HepG2 (cell line): ENCODE data around the gene TMEM120A. TPM values are rescaled to one million over a fixed set of nuclear protein-coding genes. Genes with fewer than 3 reads are reported as not detected.

Experiments used
- ATAC-seq: fragments of 200-7000 bp; cut with Tn5 transposase; 3 replicates; pipeline ENCODE4 v1.9.1; 2020; ENCODE audit warnings: mild to moderate bottlenecking, moderate library complexity
- BruUV-seq: library from RNA; stranded (reverse); fragments of 400-500 nt; replicated peaks from 2 replicates; lab custom pipeline; 2021; lab: Mats Ljungman, UMichigan
- CTCF ChIA-PET: fragments of 300-600 bp; formaldehyde crosslinking; extraction: SDS; loops from one replicate; lab custom pipeline; 2021; ENCODE audit warnings: low total read pairs, inconsistent platforms, low intra/inter-chr PET ratio; lab: Yijun Ruan, JAX
- POLR2A ChIA-PET: fragments of 350-600 bp; sonication (Branson Sonifier 250); formaldehyde crosslinking; loops from one replicate; lab custom pipeline; 2020; ENCODE audit warnings: antibody characterized with exemption, inconsistent platforms; lab: Yijun Ruan, JAX
- DNase-seq: peaks from one replicate; pipeline ENCODE4 v3.0.0-alpha.2; 2015; ENCODE audit warnings: low spot score
- FAIRE-seq: peaks from 3 replicates; lab custom pipeline; 2011; peaks lifted over from hg19 to GRCh38; lab: Jason Lieb, UNC
- H2AFZ ChIP-seq: one replicate; pipeline ENCODE4 v1.6.1; 2011; ENCODE audit warnings: low read length, inconsistent platforms
- H3K27ac ChIP-seq: fragments of 300-600 bp; 3 replicates; pipeline ENCODE4 v1.8.0; 2011; ENCODE audit warnings: mixed run types, mild to moderate bottlenecking, mixed read lengths, low read length, inconsistent platforms; ENCODE audit not compliant: insufficient read depth; ENCODE audit errors: extremely low read length
- H3K27me3 ChIP-seq, 2 experiments: fragments of 200-600 bp in 1 of 2; 2 replicates in 1 of 2; 3 replicates in 1 of 2; pipeline versions ENCODE4 v1.6.0 to v1.8.0; 2011; ENCODE audit warnings: low read length in 2 of 2, mild to moderate bottlenecking in 2 of 2, moderate library complexity in 2 of 2, inconsistent platforms in 1 of 2; ENCODE audit not compliant: insufficient read depth in 2 of 2, control insufficient read depth in 1 of 2
- H3K36me3 ChIP-seq, 2 experiments: fragments of 200-600 bp in 1 of 2; replicated peaks in 1 of 2; 2 replicates in 1 of 2; 3 replicates in 1 of 2; pipeline versions ENCODE4 v1.5.1 to v1.8.0; 2011; ENCODE audit warnings: low read length in 2 of 2, inconsistent platforms in 1 of 2; ENCODE audit not compliant: insufficient read depth in 2 of 2, control insufficient read depth in 1 of 2
- H3K4me1 ChIP-seq: 2 replicates; pipeline ENCODE4 v1.5.1; 2012; ENCODE audit warnings: low read length, inconsistent platforms; ENCODE audit not compliant: insufficient read depth
- H3K4me2 ChIP-seq: 2 replicates; pipeline ENCODE4 v1.6.0; 2011; ENCODE audit warnings: low read depth, low read length, inconsistent platforms
- H3K4me3 ChIP-seq, 3 experiments: fragments of 200-600 bp in 1 of 3; sonication (generic), shearing (Covaris generic) in 1 of 3; replicated peaks in 1 of 3; 2 replicates each; pipeline ENCODE4 v1.5.1; 2011 to 2016; ENCODE audit warnings: low read length in 3 of 3, inconsistent platforms in 2 of 3, low read depth in 2 of 3, mild to moderate bottlenecking in 2 of 3, control low read depth in 1 of 3, mixed read lengths in 1 of 3; ENCODE audit not compliant: insufficient read depth in 1 of 3
- H3K79me2 ChIP-seq: one replicate; pipeline ENCODE4 v1.6.1; 2011; ENCODE audit warnings: low read length, inconsistent platforms; ENCODE audit not compliant: insufficient read depth
- H3K9ac ChIP-seq: 2 replicates; pipeline ENCODE4 v1.6.0; 2011; ENCODE audit warnings: mild to moderate bottlenecking, low read depth, low read length, inconsistent platforms; ENCODE audit not compliant: insufficient read depth
- H3K9me3 ChIP-seq: 2 replicates; pipeline ENCODE4 v1.5.1; 2012; ENCODE audit warnings: mild to moderate bottlenecking, low read length
- H4K20me1 ChIP-seq: 2 replicates; pipeline ENCODE4 v1.6.0; 2011; ENCODE audit warnings: inconsistent platforms, mild to moderate bottlenecking, low read length, moderate library complexity; ENCODE audit not compliant: insufficient read depth
- ELF4 ChIP-seq: sonication (generic); formaldehyde crosslinking; IDR thresholded peaks from 2 replicates; pipeline ENCODE4 v1.5.0; 2020; ENCODE audit warnings: missing genetic modification reagents, mild to moderate bottlenecking, moderate library complexity, borderline replicate concordance
- FOXJ3 ChIP-seq: sonication (generic); formaldehyde crosslinking; IDR thresholded peaks from 2 replicates; pipeline ENCODE4 v1.4.0; 2020; ENCODE audit warnings: missing genetic modification reagents, mild to moderate bottlenecking, borderline replicate concordance
- MTA3 ChIP-seq: sonication (generic); formaldehyde crosslinking; IDR thresholded peaks from 2 replicates; pipeline ENCODE4 v1.4.0; 2020; ENCODE audit warnings: missing genetic modification reagents
- RBM22 ChIP-seq: fragments of 200-400 bp; formaldehyde crosslinking; optimal IDR thresholded peaks from 2 replicates; pipeline ENCODE3; 2017; ENCODE audit warnings: mild to moderate bottlenecking, low read length, moderate library complexity
- ZNF788 ChIP-seq: sonication (generic); formaldehyde crosslinking; IDR thresholded peaks from 2 replicates; pipeline ENCODE4 v1.5.0; 2020; ENCODE audit warnings: mild to moderate bottlenecking, missing genetic modification reagents, borderline replicate concordance
- WGBS: methylation state at CpG from one replicate; pipeline ENCODE4 v1.1.6; 2017; ENCODE audit warnings: low lambda C conversion rate; 5-methylcytosine and 5-hydroxymethylcytosine counted together
- in situ Hi-C: cut with HindIII; loops from 2 replicates; pipeline ENCODE4 v1.10.0; 2017; ENCODE audit warnings: low pct_unique_long_range_greater_than_20kb; ENCODE audit not compliant: extremely low pct_ligation_motif_present
- intact Hi-C: fragments of 100-400 bp; cut with micrococcal nuclease; formaldehyde crosslinking; loops from one replicate; pipeline ENCODE4 v1.10.0; 2022; ENCODE audit not compliant: unreplicated experiment
- polyA plus RNA-seq, 8 experiments: library from polyadenylated mRNA; depleted of rRNA in 3 of 8; stranded (reverse) in 7 of 8; unstranded in 1 of 8; fragments of >200 nt; fragmentation: Illumina TruSeq in 4 of 8; extraction: Trizol in 4 of 8; gene quantifications; 2 replicates each; pipeline versions ENCODE4 v1.2.1 to v1.2.3, GENCODE V29; 2011 to 2016; ENCODE audit warnings: low read depth in 4 of 8, missing spikeins in 1 of 8, mixed read lengths in 1 of 8; ENCODE audit not compliant: insufficient read depth in 1 of 8
- total RNA-seq, 5 experiments: library from RNA; depleted of rRNA; stranded (reverse); fragments of >200 nt; fragmentation: Illumina TruSeq; extraction: Trizol; gene quantifications; 2 replicates each; pipeline ENCODE4 v1.2.3, GENCODE V29; 2016; ENCODE audit warnings: low read depth in 1 of 5
- TF ChIP-seq, protein P1 (sequence below): sonication (generic); formaldehyde crosslinking; IDR thresholded peaks from 2 replicates; pipeline ENCODE4 v1.5.0; 2020; ENCODE audit warnings: missing genetic modification reagents
- TF ChIP-seq, protein P2 (sequence below): conservative IDR thresholded peaks from 2 replicates; pipeline ENCODE4 v1.6.1; 2018; ENCODE audit warnings: missing genetic modification reagents

TMEM120A gene
- total and polyA plus RNA-seq, 2 of the 13 experiments (the other 11 are each of a cell fraction or from before 2014, with no cell fraction given): 40.3 to 102 TPM

DNA sequence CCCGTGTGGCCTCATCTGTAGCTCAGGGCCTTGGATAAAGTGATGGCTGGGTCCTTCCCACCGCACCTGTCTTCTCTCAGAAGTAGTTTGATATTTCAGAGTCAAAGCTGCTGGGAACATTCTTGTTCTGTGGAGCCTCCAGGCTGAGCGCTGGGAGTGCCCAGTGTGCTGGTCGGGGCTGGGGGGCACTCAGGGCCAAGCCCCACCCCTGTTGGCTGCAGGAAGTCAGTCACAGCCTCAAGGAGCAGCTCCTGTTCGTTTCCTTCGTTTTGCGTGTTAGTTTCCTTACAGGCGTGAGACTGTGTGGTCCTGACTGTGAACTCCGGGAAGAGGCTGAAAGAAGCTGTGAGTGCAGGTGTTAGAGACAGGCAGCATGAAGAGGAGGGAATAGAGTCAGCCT lies 46.2 kb downstream of the TMEM120A start:
- peaks cover 80% of the 10 kb centered on the region for H4K20me1 ChIP-seq
- peak; percentile 25 for TF ChIP-seq RBM22
- TF ChIP-seq, protein P1, sequence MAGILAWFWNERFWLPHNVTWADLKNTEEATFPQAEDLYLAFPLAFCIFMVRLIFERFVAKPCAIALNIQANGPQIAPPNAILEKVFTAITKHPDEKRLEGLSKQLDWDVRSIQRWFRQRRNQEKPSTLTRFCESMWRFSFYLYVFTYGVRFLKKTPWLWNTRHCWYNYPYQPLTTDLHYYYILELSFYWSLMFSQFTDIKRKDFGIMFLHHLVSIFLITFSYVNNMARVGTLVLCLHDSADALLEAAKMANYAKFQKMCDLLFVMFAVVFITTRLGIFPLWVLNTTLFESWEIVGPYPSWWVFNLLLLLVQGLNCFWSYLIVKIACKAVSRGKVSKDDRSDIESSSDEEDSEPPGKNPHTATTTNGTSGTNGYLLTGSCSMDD: no peak
- TF ChIP-seq MTA3: no peak
- TF ChIP-seq ELF4: no peak
- TF ChIP-seq ZNF788 (CRISPR knock-in tag): no peak
- TF ChIP-seq FOXJ3 (CRISPR knock-in tag): no peak
- no peak overlapping the region for H2AFZ ChIP-seq
- no TSS peak for BruUV-seq
- H3K4me3 ChIP-seq: no peak overlapping the region
- in situ Hi-C loops: no loop called here
- H3K27ac ChIP-seq: no peak overlapping the region
- DNase-seq (no peak), FAIRE-seq (no peak), ATAC-seq (no peak)
- no peaks in the 10 kb centered on the region for H3K27me3 ChIP-seq
- WGBS: 94% methylated on average over 9 of the region's 9 CpGs
- peaks cover 9 to 44% of the 10 kb centered on the region in 2 experiments for H3K36me3 ChIP-seq
- H3K4me2 ChIP-seq: no peak overlapping the region
- peaks cover 64% of the 10 kb centered on the region for H3K4me1 ChIP-seq
- no peaks in the 10 kb centered on the region for H3K9me3 ChIP-seq
- CTCF ChIA-PET: no interaction called here
- intact Hi-C loops: no loop called here
- peaks cover 76% of the 10 kb centered on the region for H3K79me2 ChIP-seq
- POLR2A ChIA-PET: no interaction called here
- H3K9ac ChIP-seq: no peak overlapping the region

DNA sequence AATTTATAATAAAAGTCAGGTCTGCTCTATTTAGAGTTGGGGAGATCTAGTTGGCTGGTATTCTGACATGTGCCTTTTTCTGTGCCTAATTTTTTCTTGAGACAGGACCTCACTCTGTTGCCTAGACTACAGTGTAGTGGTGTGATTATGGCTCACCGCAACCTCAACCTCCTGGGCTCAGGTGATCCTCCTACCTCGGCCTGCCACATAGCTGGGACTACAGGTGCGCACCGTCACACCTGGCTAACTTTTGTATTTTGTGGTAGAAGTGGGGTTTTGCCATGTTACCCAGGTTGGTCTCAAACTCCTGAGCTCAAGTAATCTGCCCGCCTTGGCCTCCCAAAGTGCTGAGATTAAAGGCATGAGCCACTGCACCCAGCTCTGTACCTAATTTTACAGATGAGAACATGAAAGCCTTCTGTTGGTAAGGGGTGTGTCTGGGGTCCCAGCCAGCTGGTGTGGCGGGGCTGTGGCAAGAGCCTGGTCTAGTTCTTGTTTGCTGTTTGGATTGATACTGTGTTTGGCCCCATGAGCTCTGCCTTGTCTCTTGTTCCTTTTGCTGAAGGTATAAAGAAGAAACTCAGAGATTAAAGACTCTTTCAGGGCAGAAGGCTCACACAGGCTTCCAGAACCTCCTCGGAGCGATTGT lies 48.1 kb downstream of the TMEM120A start:
- Histone ChIP-seq H2AFZ (no peak overlapping the region), H3K27ac (peak overlapping the region; percentile 60)
- CTCF ChIA-PET: no interaction called here
- no peak for ATAC-seq
- TF ChIP-seq, protein P2, sequence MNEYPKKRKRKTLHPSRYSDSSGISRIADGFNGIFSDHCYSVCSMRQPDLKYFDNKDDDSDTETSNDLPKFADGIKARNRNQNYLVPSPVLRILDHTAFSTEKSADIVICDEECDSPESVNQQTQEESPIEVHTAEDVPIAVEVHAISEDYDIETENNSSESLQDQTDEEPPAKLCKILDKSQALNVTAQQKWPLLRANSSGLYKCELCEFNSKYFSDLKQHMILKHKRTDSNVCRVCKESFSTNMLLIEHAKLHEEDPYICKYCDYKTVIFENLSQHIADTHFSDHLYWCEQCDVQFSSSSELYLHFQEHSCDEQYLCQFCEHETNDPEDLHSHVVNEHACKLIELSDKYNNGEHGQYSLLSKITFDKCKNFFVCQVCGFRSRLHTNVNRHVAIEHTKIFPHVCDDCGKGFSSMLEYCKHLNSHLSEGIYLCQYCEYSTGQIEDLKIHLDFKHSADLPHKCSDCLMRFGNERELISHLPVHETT (CRISPR knock-in tag): no peak
- TF ChIP-seq, all 625 proteins: peak for 0
- no TSS peak for BruUV-seq
- peaks cover 91% of the 10 kb centered on the region for H3K79me2 ChIP-seq
- 85% methylated on average over 8 of the region's 8 CpGs for WGBS
- intact Hi-C loops: no loop called here
- no peak overlapping the region for H3K4me2 ChIP-seq
- DNase-seq (no peak), FAIRE-seq (no peak)
- H3K4me1 ChIP-seq: peaks cover 77% of the 10 kb centered on the region
- H3K9ac ChIP-seq: no peak overlapping the region
- POLR2A ChIA-PET: interaction anchor here (1.0 to 1.6 kb wide), 9 partner anchors 10 to 47 kb away, joined by 3 to 9 read pairs (median 4); partner anchors contain the start of gene POR
- in situ Hi-C loops: no loop called here
- H3K36me3 ChIP-seq: peaks cover 9 to 46% of the 10 kb centered on the region in 2 experiments
- no peaks in the 10 kb centered on the region for H3K9me3 ChIP-seq
- H4K20me1 ChIP-seq: peaks cover 88% of the 10 kb centered on the region
- H3K27me3 ChIP-seq: no peaks in the 10 kb centered on the region
- H3K4me3 ChIP-seq: no peak overlapping the region
